ENCODE results near the gene DAGLA. TPM values are rescaled to one million over a fixed set of nuclear protein-coding genes. Genes with fewer than 3 reads are reported as not detected.
A peak's percentile ranks its signal among the peaks of the same experiment; 100 is the strongest.

Gene DAGLA
- total and polyA plus RNA-seq, 2 of the 13 experiments (the other 11 are each of a cell fraction or from before 2014, with no cell fraction given): 2.6 to 3.9 TPM

GRCh38 chr11:61657566-61658290 is 22.5 kb upstream of the DAGLA start (continued):
- TF ChIP-seq GTF2F1 (IDR thresholded peaks at IDR 0.05; ENCODE audit: low read length) (no peak), NR2F6 (IDR thresholded peaks at IDR 0.05) (no peak), NR2F6 (CRISPR knock-in tag; IDR thresholded peaks at IDR 0.05) (no peak), RELA (CRISPR knock-in tag; IDR thresholded peaks at IDR 0.05) (no peak), ZNF775 (CRISPR knock-in tag; IDR thresholded peaks at IDR 0.05; ENCODE audit: borderline replicate concordance) (no peak), NPAS2 (CRISPR knock-in tag; IDR thresholded peaks at IDR 0.05; ENCODE audit: borderline replicate concordance) (no peak), ZNF782 (CRISPR knock-in tag; IDR thresholded peaks at IDR 0.05; ENCODE audit: borderline replicate concordance) (no peak), GRHL1 (CRISPR knock-in tag; conservative IDR thresholded peaks at IDR 0.05) (no peak), YY1 (IDR thresholded peaks at IDR 0.05; ENCODE audit: insufficient read depth, insufficient replicate concordance, low read depth, low read length) (peak; percentile 27), ZNF644 (CRISPR knock-in tag; IDR thresholded peaks at IDR 0.05; ENCODE audit: low read depth) (peak; percentile 67; the same call in 1 of the 2 replicates), SOX13 (IDR thresholded peaks at IDR 0.05) (no peak), SOX13 (CRISPR knock-in tag; conservative IDR thresholded peaks at IDR 0.05 in 1 of 2, IDR thresholded peaks at IDR 0.05 in 1 of 2) (peak in 1 of 2 experiments; percentile 47; a peak in 1 of 4 replicates), HINFP (CRISPR knock-in tag; IDR thresholded peaks at IDR 0.05; ENCODE audit: low read depth) (no peak), ZNF17 (CRISPR knock-in tag; IDR thresholded peaks at IDR 0.05) (no peak)
- TF ChIP-seq, protein P1, sequence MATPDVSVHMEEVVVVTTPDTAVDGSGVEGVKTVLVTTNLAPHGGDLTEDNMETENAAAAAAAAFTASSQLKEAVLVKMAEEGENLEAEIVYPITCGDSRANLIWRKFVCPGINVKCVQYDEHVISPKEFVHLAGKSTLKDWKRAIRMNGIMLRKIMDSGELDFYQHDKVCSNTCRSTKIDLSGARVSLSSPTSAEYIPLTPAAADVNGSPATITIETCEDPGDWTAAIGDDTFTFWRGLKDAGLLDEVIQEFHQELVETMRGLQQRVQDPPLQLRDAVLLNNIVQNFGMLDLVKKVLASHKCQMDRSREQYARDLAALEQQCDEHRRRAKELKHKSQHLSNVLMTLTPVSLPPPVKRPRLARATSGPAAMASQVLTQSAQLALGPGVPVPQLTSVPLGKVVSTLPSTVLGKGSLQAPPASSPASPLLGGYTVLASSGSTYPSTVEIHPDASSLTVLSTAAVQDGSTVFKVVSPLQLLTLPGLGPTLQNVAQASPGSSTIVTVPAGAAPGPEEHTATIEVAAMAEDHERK (CRISPR knock-in tag; IDR thresholded peaks at IDR 0.05; ENCODE audit: low read depth): no peak
- TF ChIP-seq, protein P2, sequence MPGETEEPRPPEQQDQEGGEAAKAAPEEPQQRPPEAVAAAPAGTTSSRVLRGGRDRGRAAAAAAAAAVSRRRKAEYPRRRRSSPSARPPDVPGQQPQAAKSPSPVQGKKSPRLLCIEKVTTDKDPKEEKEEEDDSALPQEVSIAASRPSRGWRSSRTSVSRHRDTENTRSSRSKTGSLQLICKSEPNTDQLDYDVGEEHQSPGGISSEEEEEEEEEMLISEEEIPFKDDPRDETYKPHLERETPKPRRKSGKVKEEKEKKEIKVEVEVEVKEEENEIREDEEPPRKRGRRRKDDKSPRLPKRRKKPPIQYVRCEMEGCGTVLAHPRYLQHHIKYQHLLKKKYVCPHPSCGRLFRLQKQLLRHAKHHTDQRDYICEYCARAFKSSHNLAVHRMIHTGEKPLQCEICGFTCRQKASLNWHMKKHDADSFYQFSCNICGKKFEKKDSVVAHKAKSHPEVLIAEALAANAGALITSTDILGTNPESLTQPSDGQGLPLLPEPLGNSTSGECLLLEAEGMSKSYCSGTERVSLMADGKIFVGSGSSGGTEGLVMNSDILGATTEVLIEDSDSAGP (CRISPR knock-in tag; IDR thresholded peaks at IDR 0.05; ENCODE audit: borderline replicate concordance): no peak
